ENCODE measurements around the gene TRIM46. TPM values are rescaled to one million over a fixed set of nuclear protein-coding genes. Genes with fewer than 3 reads are reported as not detected.

Gene TRIM46
- total and polyA plus RNA-seq, 2 of the 13 experiments (the other 11 are each of a cell fraction or from before 2014, with no cell fraction given) = 0.04 to 0.09 TPM

DNA sequence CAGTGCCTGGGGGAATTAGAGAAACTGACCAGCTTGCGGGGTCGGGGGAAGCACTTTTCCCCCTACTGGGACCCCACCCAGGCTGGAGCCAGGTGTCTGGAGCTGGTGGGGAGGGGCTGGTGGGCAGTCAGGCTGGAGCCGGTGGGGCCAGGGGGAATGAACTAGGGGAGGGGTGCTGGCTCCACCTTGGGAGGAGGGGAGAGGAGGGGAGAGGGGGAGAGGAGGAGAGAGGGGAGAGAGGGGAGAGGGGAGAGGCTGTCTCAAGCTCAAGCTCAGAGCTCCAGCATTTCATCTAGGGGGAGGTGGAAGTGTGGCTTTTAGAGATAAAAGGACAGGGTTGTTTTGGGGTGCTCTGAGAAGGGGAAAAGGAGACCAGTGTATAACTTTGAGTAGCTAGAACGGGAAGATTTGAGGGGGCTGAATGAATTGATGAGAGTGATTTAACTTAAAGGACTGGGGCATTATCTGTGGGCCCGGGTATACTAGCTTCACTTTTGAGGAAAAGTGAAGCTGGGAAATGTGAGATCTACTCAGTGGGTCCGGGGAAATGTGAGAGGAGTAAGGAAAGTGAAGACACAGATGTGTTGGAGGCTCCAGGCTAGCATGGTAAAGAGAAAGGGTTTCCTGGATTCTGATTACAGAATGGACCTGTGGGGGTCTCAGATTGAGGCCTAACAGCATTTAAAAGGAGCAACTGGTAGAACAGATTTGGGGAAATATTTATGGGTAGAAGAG lies 43.2 kb upstream of the TRIM46 start:
- H3K4me1 ChIP-seq (ENCODE audit: insufficient read depth, low read length) = peaks cover 55% of the 10 kb centered on the region
- WGBS (ENCODE audit: low lambda C conversion rate) = 6% methylated on average over 6 of the region's 6 CpGs
- H3K4me2 ChIP-seq (ENCODE audit: low read depth, low read length) = peak overlapping the region; percentile 94
- TF ChIP-seq POLR2AphosphoS5 (IDR thresholded peaks at IDR 0.05; ENCODE audit: low read depth, low read length) (peak; percentile 24; the same call in 1 of the 2 replicates), ZSCAN25 (CRISPR knock-in tag; IDR thresholded peaks at IDR 0.05) (peak; percentile 86; the same call in 1 of the 2 replicates), KLF16 (CRISPR knock-in tag; IDR thresholded peaks at IDR 0.05) (0 out of 4 replicates have a peak, but pooled peaks of 1 of the 2 experiments have one; percentile 11), ZNF83 (CRISPR knock-in tag; IDR thresholded peaks at IDR 0.05; ENCODE audit: borderline replicate concordance) (0 out of 2 replicates have a peak, but pooled peaks have one; percentile 8), ZNF382 (CRISPR knock-in tag; IDR thresholded peaks at IDR 0.05; ENCODE audit: borderline replicate concordance) (no peak), PCBP2 (optimal IDR thresholded peaks at IDR 0.05; ENCODE audit: low read depth, low read length, poor library complexity, severe bottlenecking) (peak; percentile 86), ZBTB7B (CRISPR knock-in tag; IDR thresholded peaks at IDR 0.05) (no peak), TBX3 (IDR thresholded peaks at IDR 0.05; ENCODE audit: borderline replicate concordance) (no peak), GATAD1 (CRISPR knock-in tag; IDR thresholded peaks at IDR 0.05) (no peak), ZNF296 (CRISPR knock-in tag; conservative IDR thresholded peaks at IDR 0.05) (0 out of 2 replicates have a peak, but pooled peaks have one; percentile 3)
- TF ChIP-seq, protein P1, sequence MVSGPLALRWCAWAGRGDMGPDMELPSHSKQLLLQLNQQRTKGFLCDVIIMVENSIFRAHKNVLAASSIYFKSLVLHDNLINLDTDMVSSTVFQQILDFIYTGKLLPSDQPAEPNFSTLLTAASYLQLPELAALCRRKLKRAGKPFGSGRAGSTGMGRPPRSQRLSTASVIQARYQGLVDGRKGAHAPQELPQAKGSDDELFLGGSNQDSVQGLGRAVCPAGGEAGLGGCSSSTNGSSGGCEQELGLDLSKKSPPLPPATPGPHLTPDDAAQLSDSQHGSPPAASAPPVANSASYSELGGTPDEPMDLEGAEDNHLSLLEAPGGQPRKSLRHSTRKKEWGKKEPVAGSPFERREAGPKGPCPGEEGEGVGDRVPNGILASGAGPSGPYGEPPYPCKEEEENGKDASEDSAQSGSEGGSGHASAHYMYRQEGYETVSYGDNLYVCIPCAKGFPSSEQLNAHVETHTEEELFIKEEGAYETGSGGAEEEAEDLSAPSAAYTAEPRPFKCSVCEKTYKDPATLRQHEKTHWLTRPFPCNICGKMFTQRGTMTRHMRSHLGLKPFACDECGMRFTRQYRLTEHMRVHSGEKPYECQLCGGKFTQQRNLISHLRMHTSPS (CRISPR knock-in tag; IDR thresholded peaks at IDR 0.05; ENCODE audit: low read depth) = no peak
- TF ChIP-seq, protein P2, sequence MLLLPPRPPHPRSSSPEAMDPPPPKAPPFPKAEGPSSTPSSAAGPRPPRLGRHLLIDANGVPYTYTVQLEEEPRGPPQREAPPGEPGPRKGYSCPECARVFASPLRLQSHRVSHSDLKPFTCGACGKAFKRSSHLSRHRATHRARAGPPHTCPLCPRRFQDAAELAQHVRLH (CRISPR knock-in tag; IDR thresholded peaks at IDR 0.05; ENCODE audit: borderline replicate concordance, low read depth) = 0 out of 2 replicates have a peak, but pooled peaks have one; percentile 4
- TF ChIP-seq, protein P3, sequence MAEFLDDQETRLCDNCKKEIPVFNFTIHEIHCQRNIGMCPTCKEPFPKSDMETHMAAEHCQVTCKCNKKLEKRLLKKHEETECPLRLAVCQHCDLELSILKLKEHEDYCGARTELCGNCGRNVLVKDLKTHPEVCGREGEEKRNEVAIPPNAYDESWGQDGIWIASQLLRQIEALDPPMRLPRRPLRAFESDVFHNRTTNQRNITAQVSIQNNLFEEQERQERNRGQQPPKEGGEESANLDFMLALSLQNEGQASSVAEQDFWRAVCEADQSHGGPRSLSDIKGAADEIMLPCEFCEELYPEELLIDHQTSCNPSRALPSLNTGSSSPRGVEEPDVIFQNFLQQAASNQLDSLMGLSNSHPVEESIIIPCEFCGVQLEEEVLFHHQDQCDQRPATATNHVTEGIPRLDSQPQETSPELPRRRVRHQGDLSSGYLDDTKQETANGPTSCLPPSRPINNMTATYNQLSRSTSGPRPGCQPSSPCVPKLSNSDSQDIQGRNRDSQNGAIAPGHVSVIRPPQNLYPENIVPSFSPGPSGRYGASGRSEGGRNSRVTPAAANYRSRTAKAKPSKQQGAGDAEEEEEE (CRISPR knock-in tag; IDR thresholded peaks at IDR 0.05; ENCODE audit: borderline replicate concordance) = no peak
- TF ChIP-seq, protein P4, sequence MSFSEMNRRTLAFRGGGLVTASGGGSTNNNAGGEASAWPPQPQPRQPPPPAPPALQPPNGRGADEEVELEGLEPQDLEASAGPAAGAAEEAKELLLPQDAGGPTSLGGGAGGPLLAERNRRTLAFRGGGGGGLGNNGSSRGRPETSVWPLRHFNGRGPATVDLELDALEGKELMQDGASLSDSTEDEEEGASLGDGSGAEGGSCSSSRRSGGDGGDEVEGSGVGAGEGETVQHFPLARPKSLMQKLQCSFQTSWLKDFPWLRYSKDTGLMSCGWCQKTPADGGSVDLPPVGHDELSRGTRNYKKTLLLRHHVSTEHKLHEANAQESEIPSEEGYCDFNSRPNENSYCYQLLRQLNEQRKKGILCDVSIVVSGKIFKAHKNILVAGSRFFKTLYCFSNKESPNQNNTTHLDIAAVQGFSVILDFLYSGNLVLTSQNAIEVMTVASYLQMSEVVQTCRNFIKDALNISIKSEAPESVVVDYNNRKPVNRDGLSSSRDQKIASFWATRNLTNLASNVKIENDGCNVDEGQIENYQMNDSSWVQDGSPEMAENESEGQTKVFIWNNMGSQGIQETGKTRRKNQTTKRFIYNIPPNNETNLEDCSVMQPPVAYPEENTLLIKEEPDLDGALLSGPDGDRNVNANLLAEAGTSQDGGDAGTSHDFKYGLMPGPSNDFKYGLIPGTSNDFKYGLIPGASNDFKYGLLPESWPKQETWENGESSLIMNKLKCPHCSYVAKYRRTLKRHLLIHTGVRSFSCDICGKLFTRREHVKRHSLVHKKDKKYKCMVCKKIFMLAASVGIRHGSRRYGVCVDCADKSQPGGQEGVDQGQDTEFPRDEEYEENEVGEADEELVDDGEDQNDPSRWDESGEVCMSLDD (CRISPR knock-in tag; IDR thresholded peaks at IDR 0.05; ENCODE audit: borderline replicate concordance) = no peak

More for the DNA sequence above, 43.2 kb upstream of the TRIM46 start:
- Histone ChIP-seq H3K79me2 (ENCODE audit: insufficient read depth, low read length) (peaks cover 54% of the 10 kb centered on the region), H4K20me1 (ENCODE audit: insufficient read depth, low read length) (peaks cover 60% of the 10 kb centered on the region), H3K9ac (ENCODE audit: insufficient read depth, low read depth, low read length) (peak overlapping the region; percentile 99), H3K27ac (ENCODE audit: extremely low read length, insufficient read depth, low read length) (peak overlapping the region; percentile 100), H2AFZ (ENCODE audit: low read length) (no peak overlapping the region), H3K4me3 (replicated peaks in 1 of 3; ENCODE audit: insufficient read depth in 1 of 3, low read depth in 2 of 3, low read length in 3 of 3) (peak overlapping the region; percentile 96 to 99 (median 99)), H3K27me3 (ENCODE audit: control insufficient read depth in 1 of 2, insufficient read depth in 2 of 2, low read length in 2 of 2) (no peaks in the 10 kb centered on the region; a peak in 1 of 5 replicates), H3K36me3 (replicated peaks in 1 of 2; ENCODE audit: control insufficient read depth in 1 of 2, insufficient read depth in 2 of 2, low read length in 2 of 2) (peaks cover 17 to 46% of the 10 kb centered on the region in 2 experiments), H3K9me3 (ENCODE audit: low read length) (no peaks in the 10 kb centered on the region)
- no peak for FAIRE-seq
- TSS peak; percentile 9 for BruUV-seq (replicated peaks)
- ATAC-seq = no peak
- no peak for DNase-seq (ENCODE audit: low spot score)
- in situ Hi-C loops (cut with HindIII; ENCODE audit: extremely low pct_ligation_motif_present, low pct_unique_long_range_greater_than_20kb) = no loop called here
- CTCF ChIA-PET (ENCODE audit: low intra/inter-chr PET ratio, low total read pairs) = no interaction called here
- intact Hi-C loops (cut with micrococcal nuclease; ENCODE audit: unreplicated experiment) = no loop called here
- POLR2A ChIA-PET = interaction anchor here (1.0 to 6.4 kb wide), 9 partner anchors 10 to 160 kb away, joined by 3 to 56 read pairs (median 9); partner anchors contain the start of genes DPM3, KRTCAP2 and SHC1
